KMS-11 (cell line): Measurements from ENCODE around the gene ACSBG1.

Source experiments
- H2AFZ ChIP-seq: fragments of 200-600 bp; sonication (generic); 2 replicates; pipeline ENCODE4 v1.6.1; 2016; ENCODE audit warnings: antibody characterized with exemption, mixed run types, low read depth
- H3K27ac ChIP-seq: fragments of 200-600 bp; sonication (generic); 2 replicates; pipeline ENCODE4 v1.6.1; 2016; ENCODE audit warnings: mild to moderate bottlenecking, mixed run types
- H3K27me3 ChIP-seq: fragments of 200-600 bp; sonication (generic); 2 replicates; pipeline ENCODE4 v1.6.1; 2017; ENCODE audit warnings: mild to moderate bottlenecking, low read depth, mixed run types, moderate library complexity; ENCODE audit not compliant: insufficient read depth
- H3K36me3 ChIP-seq: fragments of 200-600 bp; sonication (generic); 2 replicates; pipeline ENCODE4 v1.6.1; 2017; ENCODE audit warnings: mild to moderate bottlenecking, mixed run types; ENCODE audit not compliant: insufficient read depth
- H3K4me1 ChIP-seq: fragments of 200-600 bp; sonication (generic); 2 replicates; pipeline ENCODE4 v1.6.1; 2016; ENCODE audit warnings: mild to moderate bottlenecking, low read depth, mixed run types; ENCODE audit not compliant: poor library complexity, severe bottlenecking
- H3K4me2 ChIP-seq: fragments of 200-600 bp; sonication (generic); 2 replicates; pipeline ENCODE4 v1.7.0; 2016; ENCODE audit warnings: mild to moderate bottlenecking, mixed run types
- H3K4me3 ChIP-seq: fragments of 200-600 bp; sonication (generic); IDR thresholded peaks from 2 replicates; pipeline ENCODE4 v1.6.1; 2017; ENCODE audit warnings: low read depth, low read length, mixed read lengths; ENCODE audit not compliant: insufficient read depth
- H3K79me2 ChIP-seq: fragments of 200-600 bp; sonication (generic); 2 replicates; pipeline ENCODE4 v1.6.1; 2016; ENCODE audit warnings: low read depth, mixed run types; ENCODE audit not compliant: insufficient read depth
- H3K9ac ChIP-seq: fragments of 200-600 bp; sonication (generic); 2 replicates; pipeline ENCODE4 v1.6.1; 2016; ENCODE audit warnings: mild to moderate bottlenecking, mixed run types
- H4K20me1 ChIP-seq: fragments of 200-600 bp; sonication (generic); 2 replicates; pipeline ENCODE4 v1.6.1; 2016; ENCODE audit warnings: mild to moderate bottlenecking, mixed run types; ENCODE audit not compliant: insufficient read depth
- CTCF ChIP-seq: fragments of 200-600 bp; sonication (generic); conservative IDR thresholded peaks from 2 replicates; pipeline ENCODE4 v1.6.1; 2017; ENCODE audit warnings: low read depth, mild to moderate bottlenecking, antibody characterized with exemption, low read length, moderate library complexity, mixed read lengths

The ACSBG1 gene

DNA sequence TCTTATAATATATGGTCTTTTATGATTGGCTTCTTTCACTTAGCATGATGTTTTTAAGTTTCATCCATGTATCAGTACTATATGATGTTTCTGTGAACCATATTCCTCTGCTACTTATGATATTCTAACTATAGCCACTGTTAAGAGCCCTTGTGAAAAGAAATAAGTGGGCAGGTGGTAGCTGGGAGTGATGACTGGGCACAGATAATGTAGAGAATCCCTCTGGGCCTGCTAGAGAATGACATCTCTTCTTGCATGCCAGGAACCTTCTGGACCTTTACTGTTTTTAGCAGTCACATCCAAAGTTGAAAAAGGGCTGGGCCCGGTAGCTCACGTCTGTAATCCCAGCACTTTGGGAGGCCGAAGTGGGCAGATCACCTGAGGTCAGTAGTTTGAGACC, 75.0 kb downstream of the ACSBG1 start:
- no peak overlapping the region for H3K27ac ChIP-seq
- H3K4me3 ChIP-seq = no peak overlapping the region
- H3K27me3 ChIP-seq = no peaks in the 10 kb centered on the region
- peaks cover 2% of the 10 kb centered on the region; the same call in 1 of the 2 replicates for H3K36me3 ChIP-seq
- TF ChIP-seq CTCF = no peak
- peaks cover 4% of the 10 kb centered on the region; the same call in 1 of the 2 replicates for H3K79me2 ChIP-seq
- no peak overlapping the region for H3K4me2 ChIP-seq
- H3K9ac ChIP-seq = no peak overlapping the region
- H2AFZ ChIP-seq = no peak overlapping the region
- 0 out of 2 replicates have a peak, but pooled peaks cover 3% of the 10 kb centered on the region for H4K20me1 ChIP-seq
- H3K4me1 ChIP-seq = peaks cover 11% of the 10 kb centered on the region

GRCh38 chr15:78157203-78157602, 77.2 kb downstream of the ACSBG1 start:
- Histone ChIP-seq H3K27me3 (no peaks in the 10 kb centered on the region), H3K9ac (no peak overlapping the region), H2AFZ (no peak overlapping the region), H3K4me1 (peaks cover 11% of the 10 kb centered on the region), H3K4me2 (no peak overlapping the region), H3K36me3 (peaks cover 2% of the 10 kb centered on the region; the same call in 1 of the 2 replicates), H4K20me1 (0 out of 2 replicates have a peak, but pooled peaks cover 5% of the 10 kb centered on the region), H3K27ac (no peak overlapping the region), H3K79me2 (peaks cover 22% of the 10 kb centered on the region; the same call in 1 of the 2 replicates), H3K4me3 (no peak overlapping the region)
- no peak for TF ChIP-seq CTCF

GRCh38 chr15:78156653-78157052, 77.7 kb downstream of the ACSBG1 start:
- Histone ChIP-seq H3K36me3 (peaks cover 2% of the 10 kb centered on the region; the same call in 1 of the 2 replicates), H3K79me2 (peaks cover 26% of the 10 kb centered on the region; the same call in 1 of the 2 replicates), H3K4me1 (peaks cover 12% of the 10 kb centered on the region), H3K9ac (no peak overlapping the region), H4K20me1 (0 out of 2 replicates have a peak, but pooled peaks cover 5% of the 10 kb centered on the region), H3K4me3 (no peak overlapping the region), H3K27me3 (no peaks in the 10 kb centered on the region), H3K4me2 (no peak overlapping the region), H2AFZ (no peak overlapping the region), H3K27ac (no peak overlapping the region)
- TF ChIP-seq CTCF = no peak

GRCh38 chr15:78155355-78155939, 78.9 kb downstream of the ACSBG1 start:
- peaks cover 24% of the 10 kb centered on the region for H3K4me1 ChIP-seq
- no peak overlapping the region for H3K4me2 ChIP-seq
- H3K27ac ChIP-seq = no peak overlapping the region
- H3K36me3 ChIP-seq = peaks cover 2% of the 10 kb centered on the region; the same call in 1 of the 2 replicates
- H3K27me3 ChIP-seq = no peaks in the 10 kb centered on the region
- TF ChIP-seq CTCF = no peak
- 0 out of 2 replicates have a peak, but pooled peaks cover 5% of the 10 kb centered on the region for H4K20me1 ChIP-seq
- H3K4me3 ChIP-seq = no peak overlapping the region
- H2AFZ ChIP-seq = no peak overlapping the region
- H3K79me2 ChIP-seq = peaks cover 38% of the 10 kb centered on the region; the same call in 1 of the 2 replicates
- H3K9ac ChIP-seq = no peak overlapping the region
